Renal pelvis (tissue), 4 donors: ENCODE results near the gene HNRNPK. TPM values are rescaled to one million over a fixed set of nuclear protein-coding genes. Genes with fewer than 3 reads are reported as not detected.

Experiments
- DNase-seq: peaks from one replicate; pipeline ENCODE4 v3.0.0-alpha.2; 2013
- polyA plus RNA-seq, 3 donors: library from polyadenylated mRNA; unstranded; fragments of 120-200 nt; gene quantifications; one replicate each; pipeline ENCODE4 v1.2.1, GENCODE V29; 2013; ENCODE audit not compliant: insufficient read length in 3 of 3

Gene HNRNPK
- polyA plus RNA-seq, 3 donors, result 851 to 934 (median 914) TPM

GRCh38 chr9:83937861-83938455 lies 42.1 kb downstream of the HNRNPK start:
- DNase-seq, result peak; percentile 57

GRCh38 chr9:83936523-83936922 lies 43.5 kb downstream of the HNRNPK start:
- DNase-seq, result no peak

GRCh38 chr9:83935276-83935935 lies 44.6 kb downstream of the HNRNPK start:
- DNase-seq, result no peak

GRCh38 chr9:83934569-83935275 lies 45.3 kb downstream of the HNRNPK start:
- DNase-seq, result no peak

- no peak for DNase-seq
These were observed 46.2 kb downstream of the HNRNPK start for GRCh38 chr9:83933790-83934189.

- no peak for DNase-seq
These were observed 47.2 kb downstream of the HNRNPK start for GRCh38 chr9:83932851-83933250.

GRCh38 chr9:83932011-83932410 lies 48.0 kb downstream of the HNRNPK start:
- DNase-seq, result no peak

- DNase-seq, result no peak
These were observed 49.1 kb downstream of the HNRNPK start for GRCh38 chr9:83930881-83931280.

GRCh38 chr9:83927591-83927990 lies 52.4 kb downstream of the HNRNPK start:
- DNase-seq, result no peak

GRCh38 chr9:83920927-83921707 lies 58.9 kb downstream of the HNRNPK start, which contains the start of gene KIF27:
KIF27 (minus strand) TSS chr9:83921432; CDS start chr9:83915591, 5,841 bp downstream.
- DNase-seq, result peak; percentile 97

- DNase-seq, result peak; percentile 75
These were observed 59.5 kb downstream of the HNRNPK start for GRCh38 chr9:83920469-83920926.

- no peak for DNase-seq
These were observed 60.9 kb downstream of the HNRNPK start for GRCh38 chr9:83919111-83919510.

Other genes with a start within 250 kb of the HNRNPK start
- gene GKAP1, start 162.4 kb downstream of the HNRNPK start, polyA plus RNA-seq, result 10 to 100 TPM; 14.8 to 20.3 (median 20.0) TPM
- gene KIF27, start 58.8 kb downstream of the HNRNPK start, polyA plus RNA-seq, result 10 to 100 TPM; 18.2 to 27.9 (median 20.3) TPM
- gene RMI1, start 590 bp upstream of the HNRNPK start, polyA plus RNA-seq, result 10 to 100 TPM; 18.4 to 21.3 (median 21.2) TPM